GM20431 (cell line): ENCODE data around the gene MKNK2.

Source experiments
- in situ Hi-C: fragments of 300-500 bp; cut with MseI, MboI; formaldehyde crosslinking; loops from one replicate; pipeline ENCODE4 v1.15.0; 2020; ENCODE audit warnings: low sequenced_read_pairs; ENCODE audit not compliant: unreplicated experiment

MKNK2 gene

DNA sequence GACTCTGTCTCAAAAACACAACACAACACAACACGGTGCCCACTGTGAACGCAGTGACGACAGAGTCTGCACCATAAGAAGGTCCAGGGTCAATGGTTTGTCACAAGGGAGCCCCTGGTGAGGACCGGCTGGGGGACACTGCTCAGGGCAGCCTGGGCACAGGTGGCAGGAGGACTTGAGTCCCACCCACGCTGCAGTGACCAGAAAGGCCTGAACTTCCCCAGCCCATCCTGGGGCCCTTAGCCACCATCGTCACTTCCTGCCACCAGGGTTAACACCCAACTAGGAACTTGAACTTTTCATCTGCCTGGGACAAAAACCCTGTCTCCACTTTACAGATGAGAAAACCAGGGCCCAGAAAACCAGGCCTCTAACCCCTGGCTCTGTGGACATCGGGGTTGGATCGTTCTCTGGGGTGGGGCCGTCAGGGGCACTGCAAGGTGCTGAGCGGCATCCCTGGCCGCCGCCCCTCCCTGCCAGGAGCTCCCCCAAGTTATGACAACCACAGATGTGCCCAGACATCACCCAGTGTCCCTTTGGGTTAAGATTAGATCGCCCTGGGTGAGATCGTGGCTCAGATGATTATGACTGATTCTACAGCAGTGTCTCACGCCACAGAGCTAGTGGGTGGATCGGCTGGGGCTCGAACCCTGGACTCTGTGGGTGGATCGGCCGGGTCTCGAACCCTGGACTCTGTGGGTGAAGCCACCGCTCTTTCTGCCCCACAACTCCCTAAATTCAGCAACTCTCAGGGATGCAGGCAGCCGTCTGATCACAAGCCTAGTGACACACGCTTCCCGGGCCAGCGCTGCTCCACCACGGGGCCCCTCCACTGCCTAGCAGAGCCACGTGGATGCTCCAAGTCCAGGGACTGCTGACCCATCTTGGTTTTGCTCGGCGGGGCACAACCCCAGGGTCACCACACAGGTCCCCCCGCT, 31.1 kb upstream of the MKNK2 start:
- in situ Hi-C loops, result no loop called here

DNA sequence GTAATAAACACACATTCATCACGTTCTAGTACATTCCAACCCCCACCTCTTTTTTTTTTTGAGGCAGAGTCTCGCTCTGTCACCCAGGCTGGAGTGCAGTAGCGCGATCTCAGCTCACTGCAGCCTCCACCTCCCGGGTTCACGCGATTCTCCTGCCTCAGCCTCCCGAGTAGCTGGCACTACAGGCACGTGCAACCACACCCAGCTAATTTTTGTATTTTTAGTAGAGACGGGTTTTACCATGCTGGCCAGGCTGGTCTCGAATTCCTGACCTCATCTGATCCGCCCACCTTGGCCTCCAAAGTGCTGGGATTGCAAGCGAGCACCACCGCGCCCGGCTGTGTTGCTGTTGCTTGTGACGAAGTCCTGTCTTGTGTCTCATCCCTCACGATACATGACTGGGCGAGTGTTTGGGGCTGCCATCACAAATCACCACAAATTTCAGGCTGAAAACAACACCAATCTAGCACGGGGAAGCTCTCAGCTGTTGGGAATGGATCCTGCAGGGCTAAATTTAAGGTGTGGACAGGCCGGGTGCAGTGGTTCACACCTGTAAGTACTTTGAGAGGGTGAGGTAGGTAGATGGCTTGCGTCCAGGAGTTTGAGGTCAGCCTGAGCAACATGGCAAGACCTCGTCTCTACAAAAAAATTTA, 29.4 kb upstream of the MKNK2 start:
- in situ Hi-C loops, result no loop called here

DNA sequence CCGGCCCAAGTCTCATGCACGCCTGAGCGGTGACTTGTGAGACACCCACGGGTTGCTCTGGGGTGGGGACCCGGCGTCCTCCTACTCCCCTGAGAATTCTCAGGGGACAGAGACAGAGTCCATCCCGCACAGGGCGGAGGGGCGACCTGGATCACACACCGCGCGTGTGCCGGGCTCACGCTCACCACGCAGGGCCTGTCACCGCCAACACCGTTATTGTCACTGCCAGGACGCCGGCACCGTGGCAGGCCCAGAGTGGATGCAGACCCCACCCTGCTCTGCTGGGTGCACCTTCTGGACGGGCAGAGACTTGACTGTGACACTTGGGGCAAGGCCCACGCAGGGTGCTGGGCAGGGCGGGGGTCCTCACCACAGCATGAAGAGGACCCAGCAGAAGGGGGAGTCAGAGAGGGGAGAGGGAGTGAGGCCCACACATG, 28.8 kb upstream of the MKNK2 start:
- in situ Hi-C loops, result no loop called here

DNA sequence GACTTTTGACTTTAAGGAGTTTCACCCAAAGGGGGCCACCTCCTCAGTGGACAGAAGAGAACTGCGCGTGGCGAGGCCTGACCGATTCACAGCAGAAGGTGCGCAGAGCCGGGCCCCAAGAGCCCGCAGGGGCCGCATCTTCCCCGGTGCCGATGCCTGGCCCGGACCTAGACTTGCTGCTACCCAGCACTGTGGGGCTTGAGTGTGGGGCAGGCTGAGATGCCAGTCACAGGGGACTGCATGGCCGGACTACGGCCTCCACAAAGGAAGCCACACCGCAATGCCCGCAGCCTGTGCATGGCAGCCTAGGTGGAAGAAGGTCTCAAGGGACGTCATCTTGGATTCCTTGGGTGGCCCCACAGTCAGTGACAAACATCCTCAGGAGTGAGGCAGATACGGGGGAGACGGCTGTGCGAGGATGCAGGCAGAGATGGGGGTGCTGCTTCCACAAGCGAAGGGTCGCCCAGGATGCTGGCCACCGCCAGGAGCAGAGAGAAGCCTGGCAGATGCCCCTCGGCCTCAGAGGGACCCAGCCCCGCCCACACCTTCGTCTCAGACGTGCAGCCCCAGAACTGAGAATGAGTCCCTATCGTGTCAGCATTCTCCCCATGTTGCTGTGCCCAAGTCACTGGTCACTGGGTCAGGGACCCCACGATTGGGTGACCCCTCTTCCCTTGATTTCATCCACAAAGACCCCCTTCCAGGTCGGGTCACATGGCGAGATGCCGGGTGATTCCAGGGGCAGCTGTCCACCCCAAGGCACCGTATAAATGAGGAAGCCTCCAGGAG, 28.2 kb upstream of the MKNK2 start:
- in situ Hi-C loops, result no loop called here

DNA sequence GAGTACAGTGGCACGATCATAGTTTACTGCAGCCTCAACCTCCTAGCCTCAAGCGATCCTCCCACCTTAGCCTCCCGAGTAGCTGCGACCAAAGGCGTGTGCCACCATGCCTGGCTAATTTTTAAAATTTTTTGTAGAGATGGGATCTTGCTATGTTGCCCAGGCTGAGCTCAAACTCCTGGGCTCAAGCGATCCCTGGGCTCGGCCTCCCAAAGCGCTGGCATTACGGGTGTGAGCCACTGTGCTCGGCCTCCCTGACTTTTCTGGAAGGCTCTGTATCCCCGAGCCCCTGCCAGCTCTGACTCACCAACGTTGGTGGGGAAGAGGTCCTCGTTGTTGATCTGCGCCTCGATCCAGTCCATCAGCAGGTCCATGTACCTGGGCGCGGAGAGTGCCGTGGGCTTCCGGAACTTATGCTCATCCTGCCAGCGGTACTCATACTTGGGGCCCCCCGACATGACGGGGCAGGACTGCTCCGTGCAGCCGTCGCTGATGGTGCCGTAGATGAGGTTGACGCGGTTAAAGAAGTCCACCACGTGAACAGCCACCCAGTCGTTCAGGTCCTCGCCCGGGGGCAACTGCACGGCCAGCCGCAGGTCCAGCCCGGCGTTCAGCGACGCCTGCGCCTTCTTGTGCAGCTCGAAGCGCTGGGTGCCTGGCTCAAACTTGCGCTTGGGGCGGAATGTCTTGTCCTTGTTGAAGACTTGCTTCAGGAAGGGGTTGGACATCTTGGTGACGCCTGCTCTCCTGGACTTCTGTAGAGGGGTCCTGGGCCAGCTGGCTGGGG, 27.0 kb upstream of the MKNK2 start:
- in situ Hi-C loops, result no loop called here

DNA sequence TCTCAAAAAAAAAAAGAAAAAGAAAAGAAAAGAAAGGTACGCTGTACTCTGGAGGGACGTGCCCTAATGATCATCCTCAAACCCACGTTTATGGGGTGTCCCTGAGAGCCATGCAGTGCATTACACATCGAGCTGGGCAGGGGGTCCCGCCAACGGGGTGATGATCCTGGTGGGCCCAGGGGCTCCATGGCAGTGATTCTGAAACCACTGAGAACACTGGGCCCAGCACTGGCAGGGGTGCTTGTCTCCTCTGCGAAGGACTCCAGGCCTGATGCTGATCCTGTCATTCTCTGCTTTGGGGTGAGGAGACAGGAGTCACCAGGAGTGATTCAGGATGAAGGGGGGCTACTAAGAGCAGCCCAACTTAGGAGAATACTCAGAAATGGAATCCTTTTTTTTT, 26.4 kb upstream of the MKNK2 start:
- in situ Hi-C loops, result no loop called here

DNA sequence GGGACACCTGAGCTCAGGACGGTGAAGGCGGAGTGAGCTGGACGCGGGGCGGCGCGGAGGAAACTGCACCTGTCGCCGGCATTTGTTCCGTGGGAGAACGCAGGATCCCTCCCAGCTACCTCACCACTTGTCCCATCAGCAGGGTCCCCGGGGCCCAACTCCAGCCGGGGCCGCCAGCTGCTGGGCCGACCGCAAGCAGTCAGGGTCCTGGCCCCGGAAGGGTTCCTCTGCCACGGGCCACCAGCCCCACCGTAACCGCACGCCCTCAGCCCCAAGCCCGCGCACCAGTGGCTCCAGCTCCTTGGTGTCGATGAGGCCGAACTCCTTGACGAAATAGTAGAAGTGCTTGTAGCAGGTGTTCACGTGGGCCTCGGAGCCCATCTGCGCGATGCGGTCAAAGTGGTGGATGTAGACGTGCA, 25.5 kb upstream of the MKNK2 start:
- in situ Hi-C loops, result no loop called here

DNA sequence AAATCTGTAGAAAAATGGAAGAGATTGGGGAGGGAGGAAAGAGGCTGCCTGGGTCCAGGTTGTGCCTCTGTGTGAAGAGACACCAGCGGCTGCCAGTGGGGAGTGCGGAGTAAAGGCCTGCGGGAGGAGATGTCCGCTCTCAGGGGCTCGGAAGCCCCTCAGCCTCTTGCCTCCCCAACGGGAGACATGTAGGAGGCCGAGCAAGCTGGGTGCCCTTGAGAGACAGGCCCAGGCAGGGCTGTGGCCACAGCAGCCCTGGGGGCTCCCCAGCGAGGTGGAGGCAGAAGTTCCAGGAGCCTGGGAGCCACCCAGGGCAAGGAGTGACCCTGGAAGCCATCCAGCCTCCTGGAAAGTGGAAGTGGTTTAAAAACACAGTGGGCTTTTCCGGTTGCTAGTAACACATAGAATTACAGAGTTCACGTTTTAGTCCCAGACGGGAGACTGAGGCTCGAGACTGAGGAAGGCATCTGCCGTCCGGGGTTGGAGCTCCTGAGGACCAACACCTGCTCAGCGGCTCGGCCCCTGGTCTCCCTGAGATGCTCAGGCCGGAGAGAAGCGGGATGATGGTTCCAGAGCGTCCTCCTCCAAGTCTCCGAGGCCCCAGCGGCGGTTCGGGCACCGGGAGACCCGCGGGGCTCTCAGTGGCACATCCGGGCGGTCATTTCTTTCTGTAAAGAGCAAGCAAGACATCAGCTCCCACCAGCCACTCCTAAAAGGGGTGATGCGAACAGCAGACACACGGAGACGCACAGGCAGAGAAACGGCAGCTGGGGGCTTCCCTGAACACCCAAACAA, 21.9 kb upstream of the MKNK2 start:
- in situ Hi-C loops, result no loop called here

DNA sequence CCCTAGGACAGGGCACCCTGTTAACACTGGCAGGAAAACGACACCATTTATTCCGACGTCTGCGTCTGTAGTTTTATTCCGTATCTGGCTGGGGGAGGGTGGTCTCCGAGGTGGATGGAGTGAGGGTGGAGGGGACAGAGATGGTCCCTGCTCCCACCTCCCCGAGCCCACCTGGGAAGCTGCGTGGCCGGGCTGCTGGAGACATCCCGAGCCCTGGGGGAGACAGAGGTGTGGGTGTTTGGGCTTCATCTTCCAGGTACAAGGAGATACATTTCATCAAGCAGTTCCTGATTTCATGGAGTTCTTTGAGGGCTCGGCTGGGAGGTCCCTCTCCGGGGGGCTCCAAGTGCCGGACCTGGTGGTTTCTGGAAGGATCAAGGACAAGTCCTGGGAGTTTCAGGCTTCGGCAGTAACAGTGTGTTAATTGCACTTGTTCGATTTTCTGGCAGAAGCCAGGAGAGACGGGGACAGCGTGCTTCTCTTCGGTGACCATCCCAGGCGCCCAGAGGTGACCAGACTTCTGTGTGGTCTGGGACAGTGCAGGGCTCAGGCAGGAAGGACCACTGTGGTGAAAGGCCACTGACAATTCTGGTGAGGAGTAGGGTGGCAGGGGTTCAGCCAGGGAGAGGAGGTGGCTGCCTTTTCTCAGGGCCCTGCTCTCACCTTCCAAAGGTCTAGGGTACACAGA, 20.1 kb upstream of the MKNK2 start:
- in situ Hi-C loops, result no loop called here

DNA sequence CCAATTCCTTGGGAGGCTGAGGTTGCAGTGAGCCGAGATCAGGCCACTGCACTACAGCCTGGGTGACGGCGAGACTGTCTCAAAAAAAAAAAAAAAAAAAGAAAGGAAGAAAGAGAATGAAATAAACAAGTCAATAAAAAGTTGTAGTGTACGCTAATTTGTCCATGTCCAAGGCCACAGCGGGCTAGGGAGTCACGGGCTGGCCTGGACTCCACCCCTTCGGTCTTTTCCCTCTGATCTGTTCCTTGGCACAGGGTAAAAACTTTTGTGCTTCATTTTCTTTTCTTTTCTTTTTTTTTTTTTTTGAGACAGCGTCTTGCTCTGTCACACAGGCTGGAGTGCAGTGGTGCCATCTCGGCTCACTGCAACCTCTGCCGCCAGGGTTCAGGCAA, 19.4 kb upstream of the MKNK2 start:
- in situ Hi-C loops, result no loop called here

DNA sequence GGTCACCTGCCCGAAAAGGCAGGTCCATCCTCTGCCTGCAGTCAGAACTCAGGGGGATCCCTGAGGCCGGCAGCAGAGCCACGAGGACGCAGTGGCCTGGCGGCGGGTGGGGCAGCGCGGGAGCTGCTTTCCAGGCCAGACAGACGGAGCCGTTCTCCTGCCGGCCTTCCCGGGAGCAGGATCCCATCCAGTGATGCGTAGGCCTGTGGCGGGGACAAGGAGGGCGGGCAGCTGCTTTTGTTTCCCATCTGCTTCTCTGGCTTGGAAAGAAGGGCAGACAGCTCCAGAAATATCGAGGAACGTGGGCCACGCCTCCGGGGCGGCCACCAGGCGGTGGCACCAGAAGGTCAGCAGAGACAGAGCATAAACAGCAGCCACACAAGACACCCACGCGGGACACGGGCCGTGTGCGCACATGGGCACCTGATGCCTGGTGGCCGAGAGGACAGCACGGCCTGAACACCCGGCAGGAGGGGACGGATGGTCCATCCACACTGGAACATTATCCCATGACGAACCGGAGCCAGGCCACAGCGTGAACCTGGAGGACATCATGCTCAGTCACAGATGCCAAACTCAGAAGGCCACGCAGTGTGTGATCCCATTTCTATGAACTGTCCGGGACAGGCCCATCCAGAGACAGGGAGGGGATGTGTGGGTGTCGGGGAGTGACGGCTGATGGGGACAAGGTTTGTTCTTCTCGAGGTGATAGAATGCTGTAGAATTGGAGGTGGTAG, 13.9 kb upstream of the MKNK2 start:
- in situ Hi-C loops, result no loop called here

DNA sequence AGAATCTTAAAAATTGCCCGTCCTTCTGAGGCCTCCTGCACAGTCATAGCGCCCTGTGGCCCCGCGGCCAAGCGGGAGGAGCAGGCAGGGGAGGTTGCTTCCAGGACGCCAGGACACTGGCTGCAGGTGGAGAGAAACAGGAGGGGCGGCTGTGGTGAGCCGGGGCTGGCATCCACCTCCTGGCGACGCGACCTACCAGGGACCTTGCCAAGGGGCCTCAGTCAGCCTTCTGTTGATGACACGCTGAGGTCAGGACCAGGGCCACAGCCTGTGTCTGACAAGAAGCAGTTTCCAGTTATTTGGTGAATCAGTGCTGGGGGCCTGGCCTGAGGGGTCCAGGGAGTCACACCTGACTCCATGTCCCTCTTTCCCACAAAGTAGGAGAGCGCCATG, 13.3 kb upstream of the MKNK2 start:
- in situ Hi-C loops, result no loop called here

DNA sequence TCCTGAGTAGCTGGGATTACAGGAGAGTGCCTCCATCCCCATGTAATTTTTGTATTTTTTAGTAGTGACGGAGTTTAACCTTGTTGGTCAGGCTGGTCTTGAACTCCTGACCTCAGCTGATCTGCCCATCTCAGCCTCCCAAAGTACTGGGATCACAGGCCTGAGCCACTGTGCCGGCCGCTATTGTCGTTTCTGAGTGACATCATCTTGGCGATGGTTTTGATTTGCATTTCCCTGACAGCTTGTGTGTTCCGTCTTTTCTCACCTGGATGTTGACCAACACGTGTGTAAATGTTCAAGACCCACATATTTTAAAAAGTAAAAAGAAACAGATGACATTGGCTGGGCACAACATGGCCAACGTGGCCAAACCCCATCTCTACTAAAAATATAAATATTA, 12.8 kb upstream of the MKNK2 start:
- in situ Hi-C loops, result no loop called here

DNA sequence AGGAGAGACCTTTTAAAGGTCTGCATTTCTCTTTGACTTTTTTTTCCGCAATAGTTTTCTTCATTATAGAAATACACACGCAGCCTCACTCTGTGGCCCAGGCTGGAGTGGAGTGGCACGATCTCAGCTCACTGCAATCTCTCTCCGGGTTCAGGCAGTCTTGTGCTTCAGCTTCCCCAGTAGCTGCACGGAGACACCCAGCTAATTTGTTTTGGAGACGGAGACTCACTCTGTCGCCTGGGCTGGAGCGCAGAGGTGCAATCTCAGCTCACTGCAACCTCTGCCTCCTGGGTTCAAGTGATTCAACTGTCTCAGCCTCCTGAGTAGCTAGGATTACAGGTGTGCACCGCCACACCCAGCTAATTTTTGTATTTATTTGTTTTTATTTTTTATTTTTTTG, 11.7 kb upstream of the MKNK2 start:
- in situ Hi-C loops, result no loop called here

DNA sequence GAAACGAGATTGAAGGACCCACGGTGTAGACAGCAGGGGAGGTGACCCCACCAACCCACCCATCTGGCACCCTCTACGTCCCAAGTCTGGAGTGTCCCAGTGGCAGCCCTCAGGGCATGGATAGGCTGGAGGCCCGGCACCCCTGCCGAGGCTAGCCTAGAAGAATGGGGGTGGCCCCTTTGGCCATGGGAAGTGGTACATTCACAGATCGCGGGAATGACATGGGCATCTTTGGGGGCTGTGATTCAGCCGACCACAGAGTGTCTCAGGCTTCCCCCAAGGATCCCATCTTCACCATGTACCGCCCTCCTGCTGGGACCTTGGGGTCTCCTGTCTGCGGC, 11.3 kb upstream of the MKNK2 start:
- in situ Hi-C loops, result no loop called here

DNA sequence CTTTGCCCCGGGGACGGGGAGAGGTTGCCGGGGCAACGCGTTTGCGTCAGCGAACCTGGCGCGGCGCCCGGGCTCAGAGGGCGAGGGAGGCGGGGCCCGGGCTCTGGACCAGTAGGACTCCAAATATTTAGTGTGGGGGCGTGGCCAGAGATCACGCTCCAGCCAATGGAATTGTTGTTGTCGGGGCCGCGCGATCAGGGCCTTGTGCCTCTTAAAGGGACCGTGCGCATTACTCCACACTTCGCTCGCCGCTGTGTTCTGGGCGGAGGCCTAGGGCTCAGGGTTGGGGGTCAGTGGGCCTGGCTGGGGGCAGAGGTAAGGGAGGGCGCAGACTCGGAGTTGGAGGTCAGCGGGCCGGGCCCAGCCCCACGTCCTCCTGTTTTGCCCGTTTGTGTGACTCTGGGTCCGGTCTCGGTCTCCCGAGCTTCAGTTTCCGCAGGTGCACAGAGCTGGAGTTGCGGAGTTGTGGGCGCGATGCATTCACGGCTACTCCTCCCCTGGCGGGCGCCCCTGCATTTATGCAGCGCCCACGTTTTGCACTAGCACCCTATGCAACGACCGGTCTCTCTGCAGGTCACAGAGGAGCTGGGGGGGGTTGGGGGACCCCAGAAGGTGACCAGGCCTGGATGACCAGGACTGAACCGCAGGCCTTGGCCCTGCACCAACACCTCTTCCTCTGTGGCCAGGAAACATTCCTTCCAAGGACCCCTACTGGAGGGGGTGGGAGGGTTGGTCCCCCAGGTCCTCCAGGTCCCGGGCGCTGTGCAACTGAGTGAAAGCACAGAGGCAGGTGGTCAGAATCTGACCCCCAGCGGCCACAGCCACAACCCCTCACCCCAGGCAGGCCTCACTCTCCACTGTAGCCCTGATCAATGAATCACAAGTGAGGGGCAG, 10.7 kb upstream of the MKNK2 start:
- in situ Hi-C loops, result no loop called here

DNA sequence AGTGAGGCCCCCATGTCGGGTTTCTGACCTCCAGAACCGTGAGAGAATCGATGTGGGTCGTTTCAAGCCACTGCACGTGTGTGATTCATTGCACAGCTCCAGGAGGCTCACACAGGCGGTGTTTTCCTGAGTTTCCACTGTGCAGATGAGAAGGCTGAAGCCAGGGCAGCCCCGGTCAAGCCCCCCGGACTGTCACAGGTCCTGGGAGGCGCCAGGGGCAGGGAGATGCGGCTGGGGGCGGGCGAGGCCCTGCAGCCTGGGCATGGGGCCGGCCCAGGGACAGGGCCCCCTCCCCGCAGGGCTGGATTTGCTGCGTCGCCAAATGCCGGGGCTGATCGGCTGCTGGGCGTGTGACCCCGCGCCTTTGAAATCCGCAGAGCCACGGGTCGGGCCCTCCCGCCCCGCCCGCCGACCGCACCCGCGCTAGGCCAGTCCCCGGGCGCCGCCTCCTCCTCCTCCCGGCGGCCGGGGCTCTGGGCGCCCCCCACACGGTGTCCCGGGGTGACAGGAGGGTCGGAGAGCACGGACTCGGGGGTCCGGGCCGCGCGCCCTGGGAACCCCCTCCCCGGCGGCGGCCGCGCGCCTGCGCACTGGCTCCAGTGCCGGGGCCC, 9.9 kb upstream of the MKNK2 start:
- in situ Hi-C loops, result no loop called here
